ENCODE measurements around the gene POLR2J3.
"Not testable (repeated sequence)": the region's sequence is repeated elsewhere in the genome, so short reads cannot be mapped to it uniquely, and the experiment has no call there.

DNA sequence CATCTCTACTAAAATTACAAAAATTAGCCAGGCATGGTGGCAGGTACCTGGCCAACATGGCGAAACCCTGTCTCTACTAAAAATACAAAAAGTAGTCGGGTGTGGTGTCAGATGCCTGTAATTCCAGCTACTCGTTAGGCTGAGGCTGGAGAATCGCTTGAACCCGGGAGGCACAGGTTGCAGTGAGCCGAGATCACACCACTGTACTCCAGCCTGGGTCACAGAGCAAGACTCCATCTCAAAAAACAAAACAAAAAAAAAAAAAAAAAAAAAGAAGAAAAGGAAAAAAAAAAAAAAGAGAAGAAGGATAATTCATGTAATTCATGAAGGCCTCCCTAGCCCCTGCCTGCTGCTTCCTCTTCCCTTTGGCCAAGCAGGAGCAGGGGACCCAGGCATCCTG, 31.8 kb downstream of the POLR2J3 start:
- TF ChIP-seq, protein P1, sequence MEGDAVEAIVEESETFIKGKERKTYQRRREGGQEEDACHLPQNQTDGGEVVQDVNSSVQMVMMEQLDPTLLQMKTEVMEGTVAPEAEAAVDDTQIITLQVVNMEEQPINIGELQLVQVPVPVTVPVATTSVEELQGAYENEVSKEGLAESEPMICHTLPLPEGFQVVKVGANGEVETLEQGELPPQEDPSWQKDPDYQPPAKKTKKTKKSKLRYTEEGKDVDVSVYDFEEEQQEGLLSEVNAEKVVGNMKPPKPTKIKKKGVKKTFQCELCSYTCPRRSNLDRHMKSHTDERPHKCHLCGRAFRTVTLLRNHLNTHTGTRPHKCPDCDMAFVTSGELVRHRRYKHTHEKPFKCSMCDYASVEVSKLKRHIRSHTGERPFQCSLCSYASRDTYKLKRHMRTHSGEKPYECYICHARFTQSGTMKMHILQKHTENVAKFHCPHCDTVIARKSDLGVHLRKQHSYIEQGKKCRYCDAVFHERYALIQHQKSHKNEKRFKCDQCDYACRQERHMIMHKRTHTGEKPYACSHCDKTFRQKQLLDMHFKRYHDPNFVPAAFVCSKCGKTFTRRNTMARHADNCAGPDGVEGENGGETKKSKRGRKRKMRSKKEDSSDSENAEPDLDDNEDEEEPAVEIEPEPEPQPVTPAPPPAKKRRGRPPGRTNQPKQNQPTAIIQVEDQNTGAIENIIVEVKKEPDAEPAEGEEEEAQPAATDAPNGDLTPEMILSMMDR (IDR thresholded peaks at IDR 0.05), result not testable (repeated sequence)
- TF ChIP-seq EP300 (IDR thresholded peaks at IDR 0.05), result not testable (repeated sequence)
